ENCODE results near the gene SHB.

GRCh38 chr9:37969130-37969529 is 99.9 kb downstream of the SHB start:
- TF ChIP-seq CTCF (IDR thresholded peaks at IDR 0.05) (no peak), ZFX (IDR thresholded peaks at IDR 0.05; ENCODE audit: borderline replicate concordance) (no peak)

All from 22Rv1 (cell line).